Stomach (tissue), 9 donors: ENCODE measurements around the gene DIAPH3. TPM values are rescaled to one million over a fixed set of nuclear protein-coding genes. Genes with fewer than 3 reads are reported as not detected.

Experiments
- DNase-seq, 2 donors: peaks; one replicate each; pipeline versions ENCODE4 v3.0.0 to v3.0.0-alpha.2; 2013 to 2019
- H3K27ac ChIP-seq, 5 donors: fragments of 200-600 bp in 4 of 5; sonication (generic) in 4 of 5; one replicate each; pipeline ENCODE4 v1.5.1; 2013 to 2019; ENCODE audit warnings: mild to moderate bottlenecking in 1 of 5, moderate library complexity in 1 of 5
- H3K27me3 ChIP-seq, 3 donors: fragments of 200-600 bp; sonication (generic); one replicate each; pipeline ENCODE4 v1.5.1; 2017 to 2019; ENCODE audit warnings: mixed run types in 1 of 3
- H3K36me3 ChIP-seq, 4 donors: fragments of 200-600 bp; sonication (generic); 1 replicate in 3 of 4; 2 replicates in 1 of 4; pipeline ENCODE4 v1.5.1; 2016 to 2019
- H3K4me1 ChIP-seq, 4 donors: fragments of 200-600 bp; sonication (generic); one replicate each; pipeline ENCODE4 v1.5.1; 2016 to 2019
- H3K4me3 ChIP-seq, 4 donors: fragments of 200-600 bp; sonication (generic) in 3 of 4; one replicate each; pipeline ENCODE4 v1.5.1; 2016 to 2019; ENCODE audit warnings: mild to moderate bottlenecking in 1 of 4
- H3K9me3 ChIP-seq, 4 donors: fragments of 200-600 bp; sonication (generic); one replicate each; pipeline ENCODE4 v1.5.1; 2016 to 2019
- CTCF ChIP-seq, 7 experiments: fragments of 450-650 bp in 4 of 7; fragments of 200-600 bp in 3 of 7; sonication (generic) in 3 of 7; IDR thresholded peaks; one replicate each; pipeline ENCODE4 v1.5.1; 2016 to 2019; ENCODE audit warnings: antibody characterized with exemption in 7 of 7, control low read depth in 2 of 7, mild to moderate bottlenecking in 1 of 7
- EP300 ChIP-seq: sonication (generic); formaldehyde crosslinking; IDR thresholded peaks from one replicate; pipeline ENCODE4 v1.6.1; 2017; ENCODE audit warnings: antibody characterized with exemption
- POLR2A ChIP-seq, 4 donors: fragments of 450-650 bp; IDR thresholded peaks; one replicate each; pipeline ENCODE4 v1.6.1; 2016; ENCODE audit warnings: antibody characterized with exemption in 4 of 4, control low read depth in 2 of 4, mild to moderate bottlenecking in 1 of 4, moderate library complexity in 1 of 4
- POLR2AphosphoS5 ChIP-seq, 3 donors: sonication (generic); formaldehyde crosslinking; IDR thresholded peaks; one replicate each; pipeline ENCODE4 v1.6.1; 2016; ENCODE audit warnings: antibody characterized with exemption in 3 of 3
- WGBS, 5 donors: extraction: QIAGEN DNeasy Blood & Tissue Kit in 3 of 5; methylation state at CpG; one replicate each; pipeline versions ENCODE4 v1.1.5 to v1.1.7; 2013 to 2018; 5-methylcytosine and 5-hydroxymethylcytosine counted together
- intact Hi-C: fragments of 100-400 bp; cut with DNase I; formaldehyde crosslinking; loops from one replicate; pipeline ENCODE4 v1.15.1; 2023; ENCODE audit warnings: low total_unique reads
- polyA plus RNA-seq, 3 donors: library from polyadenylated mRNA; stranded (reverse); fragments of 200-250 nt; gene quantifications; one replicate each; pipeline ENCODE4 v1.2.3, GENCODE V29; 2013
- total RNA-seq, 5 donors: library from RNA; depleted of rRNA; stranded (reverse); fragments of >200 nt; gene quantifications; one replicate each; pipeline versions ENCODE4 v1.1.0 to v1.2.3, GENCODE V29; 2014 to 2016
- donor health status: healthy with polysubstance abuse.
- donor health status: Bipolar disorder and iron deficiency.
- donor health status: healthy.

Gene DIAPH3
- total and polyA plus RNA-seq, 8 donors, result 2.5 to 12.1 (median 4.6) TPM

GRCh38 chr13:60013166-60013565 is 150.6 kb downstream of the DIAPH3 start:
- WGBS, 5 donors, result 79 to 100% (median 92%) methylated on average over 6 of the region's 6 CpGs

GRCh38 chr13:60012488-60012887 is 151.2 kb downstream of the DIAPH3 start:
- intact Hi-C loops, result no loop called here
- no peaks in the 10 kb centered on the region for H3K9me3 ChIP-seq
- TF ChIP-seq CTCF (IDR thresholded peaks at IDR 0.05) (no peak), POLR2AphosphoS5 (IDR thresholded peaks at IDR 0.05) (peak in 1 of 3 donors; percentile 37)
- DNase-seq, result peak; percentile 42 to 56
- H3K27ac ChIP-seq, result peak overlapping the region in 4 of 5 donors; percentile 21 to 52 (median 40)
- H3K4me1 ChIP-seq, result peaks cover 0 to 9% (median 0%) of the 10 kb centered on the region in 4 donors
- WGBS, 5 donors, result 72 to 88% (median 74%) methylated on average over 1 of the region's 1 CpG
- H3K4me3 ChIP-seq, result no peak overlapping the region
- no peaks in the 10 kb centered on the region for H3K36me3 ChIP-seq
- no peaks in the 10 kb centered on the region for H3K27me3 ChIP-seq

More at GRCh38 chr13:60013166-60013565, 150.6 kb downstream of the DIAPH3 start:
- Histone ChIP-seq H3K4me1 (peaks cover 0 to 9% (median 0%) of the 10 kb centered on the region in 4 donors), H3K36me3 (no peaks in the 10 kb centered on the region), H3K27ac (peak overlapping the region in 1 of 5 donors; percentile 52), H3K4me3 (no peak overlapping the region), H3K27me3 (no peaks in the 10 kb centered on the region), H3K9me3 (no peaks in the 10 kb centered on the region)
- no peak for DNase-seq
- TF ChIP-seq EP300 (no peak), POLR2A (IDR thresholded peaks at IDR 0.05) (no peak), CTCF (IDR thresholded peaks at IDR 0.05) (no peak)
- intact Hi-C loops, result no loop called here

GRCh38 chr13:60009300-60010253 is 154.2 kb downstream of the DIAPH3 start:
- Histone ChIP-seq H3K4me3 (no peak overlapping the region), H3K4me1 (peaks cover 0 to 9% (median 0%) of the 10 kb centered on the region in 4 donors), H3K27ac (peak overlapping the region in 1 of 5 donors; percentile 8), H3K9me3 (no peaks in the 10 kb centered on the region), H3K36me3 (no peaks in the 10 kb centered on the region), H3K27me3 (no peaks in the 10 kb centered on the region)
- TF ChIP-seq EP300, result no peak
- TF ChIP-seq POLR2AphosphoS5 (IDR thresholded peaks at IDR 0.05), result no peak
- TF ChIP-seq CTCF (IDR thresholded peaks at IDR 0.05), result no peak
- no peak for TF ChIP-seq POLR2A (IDR thresholded peaks at IDR 0.05)
- DNase-seq, result peak; percentile 74 to 82
- intact Hi-C loops, result no loop called here
- WGBS, 5 donors, result 34 to 68% (median 44%) methylated on average over 6 of the region's 6 CpGs

GRCh38 chr13:60001889-60002288 is 161.8 kb downstream of the DIAPH3 start:
- intact Hi-C loops, result no loop called here
- H3K27me3 ChIP-seq, result no peaks in the 10 kb centered on the region
- no peak overlapping the region for H3K27ac ChIP-seq
- DNase-seq, result no peak
- WGBS, 5 donors, result 48 to 97% (median 88%) methylated on average over 2 of the region's 2 CpGs
- no peaks in the 10 kb centered on the region for H3K9me3 ChIP-seq
- H3K4me3 ChIP-seq, result no peak overlapping the region
- H3K36me3 ChIP-seq, result no peaks in the 10 kb centered on the region
- no peaks in the 10 kb centered on the region for H3K4me1 ChIP-seq
- TF ChIP-seq POLR2A (IDR thresholded peaks at IDR 0.05), result no peak
- no peak for TF ChIP-seq POLR2AphosphoS5 (IDR thresholded peaks at IDR 0.05)
- no peak for TF ChIP-seq EP300
- no peak for TF ChIP-seq CTCF (IDR thresholded peaks at IDR 0.05)
